HepG2 (cell line): Measurements from ENCODE around the gene ABCG2. TPM values are rescaled to one million over a fixed set of nuclear protein-coding genes. Genes with fewer than 3 reads are reported as not detected.

ENCODE experiments used
- ARNT2 ChIP-seq: sonication (generic); formaldehyde crosslinking; IDR thresholded peaks from 2 replicates; pipeline ENCODE4 v1.8.0; 2022; ENCODE audit warnings: mild to moderate bottlenecking, low read depth, missing genetic modification reagents, moderate library complexity
- CCAR2 ChIP-seq: fragments of 200-400 bp; formaldehyde crosslinking; optimal IDR thresholded peaks from 2 replicates; pipeline ENCODE3; 2018; ENCODE audit warnings: low read depth, mild to moderate bottlenecking, low read length, moderate library complexity
- KDM6A ChIP-seq: IDR thresholded peaks from 2 replicates; pipeline ENCODE4 v1.6.1; 2016; ENCODE audit warnings: low read depth
- LBX2 ChIP-seq: sonication (generic); formaldehyde crosslinking; IDR thresholded peaks from 2 replicates; pipeline ENCODE4 v1.5.0; 2020; ENCODE audit warnings: missing genetic modification reagents, mild to moderate bottlenecking, borderline replicate concordance
- RBM22 ChIP-seq: fragments of 200-400 bp; formaldehyde crosslinking; optimal IDR thresholded peaks from 2 replicates; pipeline ENCODE3; 2017; ENCODE audit warnings: mild to moderate bottlenecking, low read length, moderate library complexity
- SALL1 ChIP-seq: sonication (generic); formaldehyde crosslinking; IDR thresholded peaks from 2 replicates; pipeline ENCODE4 v1.8.0; 2022; ENCODE audit warnings: mild to moderate bottlenecking, missing genetic modification reagents
- STAT5B ChIP-seq: sonication (generic); formaldehyde crosslinking; IDR thresholded peaks from 2 replicates; pipeline ENCODE4 v1.4.0; 2020; ENCODE audit warnings: missing genetic modification reagents
- ZBTB44 ChIP-seq: sonication (generic); formaldehyde crosslinking; IDR thresholded peaks from 2 replicates; pipeline ENCODE4 v1.4.0; 2020; ENCODE audit warnings: missing genetic modification reagents
- ZNF652 ChIP-seq: IDR thresholded peaks from 2 replicates; pipeline ENCODE4 v1.6.1; 2016; ENCODE audit warnings: low read depth, borderline replicate concordance
- ZSCAN31 ChIP-seq: sonication (generic); formaldehyde crosslinking; IDR thresholded peaks from 2 replicates; pipeline ENCODE4 v1.5.0; 2020; ENCODE audit warnings: low read depth, mild to moderate bottlenecking, missing genetic modification reagents
- polyA plus RNA-seq, 8 experiments: library from polyadenylated mRNA; depleted of rRNA in 3 of 8; stranded (reverse) in 7 of 8; unstranded in 1 of 8; fragments of >200 nt; fragmentation: Illumina TruSeq in 4 of 8; extraction: Trizol in 4 of 8; gene quantifications; 2 replicates each; pipeline versions ENCODE4 v1.2.1 to v1.2.3, GENCODE V29; 2011 to 2016; ENCODE audit warnings: low read depth in 4 of 8, missing spikeins in 1 of 8, mixed read lengths in 1 of 8; ENCODE audit not compliant: insufficient read depth in 1 of 8
- total RNA-seq, 5 experiments: library from RNA; depleted of rRNA; stranded (reverse); fragments of >200 nt; fragmentation: Illumina TruSeq; extraction: Trizol; gene quantifications; 2 replicates each; pipeline ENCODE4 v1.2.3, GENCODE V29; 2016; ENCODE audit warnings: low read depth in 1 of 5
- TF ChIP-seq, protein P1 (sequence below): IDR thresholded peaks from 2 replicates; pipeline ENCODE4 v1.6.1; 2016; ENCODE audit warnings: low read depth, control low read depth
- TF ChIP-seq, protein P2 (sequence below): sonication (generic); formaldehyde crosslinking; IDR thresholded peaks from 2 replicates; pipeline ENCODE4 v1.4.0; 2020; ENCODE audit warnings: missing genetic modification reagents, borderline replicate concordance
- TF ChIP-seq, protein P3 (sequence below): sonication (generic); formaldehyde crosslinking; conservative IDR thresholded peaks from 2 replicates; pipeline ENCODE4 v1.4.0; 2020; ENCODE audit warnings: mild to moderate bottlenecking, missing genetic modification reagents, moderate library complexity
- TF ChIP-seq, protein P4 (sequence below): sonication (generic); formaldehyde crosslinking; IDR thresholded peaks from 2 replicates; pipeline ENCODE4 v1.5.0; 2020; ENCODE audit warnings: mild to moderate bottlenecking, low read depth, missing genetic modification reagents, borderline replicate concordance
- TF ChIP-seq, protein P5 (sequence below): IDR thresholded peaks from 2 replicates; pipeline ENCODE4 v1.6.1; 2012; ENCODE audit warnings: inconsistent platforms

ABCG2 gene
- total and polyA plus RNA-seq, 2 of the 13 experiments (the other 11 are each of a cell fraction or from before 2014, with no cell fraction given), result 10.0 to 15.7 TPM

GRCh38 chr4:88041626-88042025 is 116.8 kb downstream of the ABCG2 start (continued):
- TF ChIP-seq, protein P1, sequence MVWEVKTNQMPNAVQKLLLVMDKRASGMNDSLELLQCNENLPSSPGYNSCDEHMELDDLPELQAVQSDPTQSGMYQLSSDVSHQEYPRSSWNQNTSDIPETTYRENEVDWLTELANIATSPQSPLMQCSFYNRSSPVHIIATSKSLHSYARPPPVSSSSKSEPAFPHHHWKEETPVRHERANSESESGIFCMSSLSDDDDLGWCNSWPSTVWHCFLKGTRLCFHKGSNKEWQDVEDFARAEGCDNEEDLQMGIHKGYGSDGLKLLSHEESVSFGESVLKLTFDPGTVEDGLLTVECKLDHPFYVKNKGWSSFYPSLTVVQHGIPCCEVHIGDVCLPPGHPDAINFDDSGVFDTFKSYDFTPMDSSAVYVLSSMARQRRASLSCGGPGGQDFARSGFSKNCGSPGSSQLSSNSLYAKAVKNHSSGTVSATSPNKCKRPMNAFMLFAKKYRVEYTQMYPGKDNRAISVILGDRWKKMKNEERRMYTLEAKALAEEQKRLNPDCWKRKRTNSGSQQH (CRISPR knock-in tag), result no peak
- no peak for TF ChIP-seq ARNT2 (CRISPR knock-in tag)
- no peak for TF ChIP-seq STAT5B (CRISPR knock-in tag)
- peak; percentile 88 for TF ChIP-seq ZNF652 (CRISPR knock-in tag)
- no peak for TF ChIP-seq ZBTB44 (CRISPR knock-in tag)
- no peak for TF ChIP-seq KDM6A (CRISPR knock-in tag)
- TF ChIP-seq SALL1, result peak; percentile 35; the same call in 1 of the 2 replicates
- no peak for TF ChIP-seq CCAR2
- TF ChIP-seq RBM22, result no peak
- TF ChIP-seq, protein P2, sequence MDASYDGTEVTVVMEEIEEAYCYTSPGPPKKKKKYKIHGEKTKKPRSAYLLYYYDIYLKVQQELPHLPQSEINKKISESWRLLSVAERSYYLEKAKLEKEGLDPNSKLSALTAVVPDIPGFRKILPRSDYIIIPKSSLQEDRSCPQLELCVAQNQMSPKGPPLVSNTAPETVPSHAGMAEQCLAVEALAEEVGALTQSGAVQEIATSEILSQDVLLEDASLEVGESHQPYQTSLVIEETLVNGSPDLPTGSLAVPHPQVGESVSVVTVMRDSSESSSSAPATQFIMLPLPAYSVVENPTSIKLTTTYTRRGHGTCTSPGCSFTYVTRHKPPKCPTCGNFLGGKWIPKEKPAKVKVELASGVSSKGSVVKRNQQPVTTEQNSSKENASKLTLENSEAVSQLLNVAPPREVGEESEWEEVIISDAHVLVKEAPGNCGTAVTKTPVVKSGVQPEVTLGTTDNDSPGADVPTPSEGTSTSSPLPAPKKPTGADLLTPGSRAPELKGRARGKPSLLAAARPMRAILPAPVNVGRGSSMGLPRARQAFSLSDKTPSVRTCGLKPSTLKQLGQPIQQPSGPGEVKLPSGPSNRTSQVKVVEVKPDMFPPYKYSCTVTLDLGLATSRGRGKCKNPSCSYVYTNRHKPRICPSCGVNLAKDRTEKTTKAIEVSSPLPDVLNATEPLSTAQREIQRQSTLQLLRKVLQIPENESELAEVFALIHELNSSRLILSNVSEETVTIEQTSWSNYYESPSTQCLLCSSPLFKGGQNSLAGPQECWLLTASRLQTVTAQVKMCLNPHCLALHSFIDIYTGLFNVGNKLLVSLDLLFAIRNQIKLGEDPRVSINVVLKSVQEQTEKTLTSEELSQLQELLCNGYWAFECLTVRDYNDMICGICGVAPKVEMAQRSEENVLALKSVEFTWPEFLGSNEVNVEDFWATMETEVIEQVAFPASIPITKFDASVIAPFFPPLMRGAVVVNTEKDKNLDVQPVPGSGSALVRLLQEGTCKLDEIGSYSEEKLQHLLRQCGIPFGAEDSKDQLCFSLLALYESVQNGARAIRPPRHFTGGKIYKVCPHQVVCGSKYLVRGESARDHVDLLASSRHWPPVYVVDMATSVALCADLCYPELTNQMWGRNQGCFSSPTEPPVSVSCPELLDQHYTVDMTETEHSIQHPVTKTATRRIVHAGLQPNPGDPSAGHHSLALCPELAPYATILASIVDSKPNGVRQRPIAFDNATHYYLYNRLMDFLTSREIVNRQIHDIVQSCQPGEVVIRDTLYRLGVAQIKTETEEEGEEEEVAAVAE (CRISPR knock-in tag), result no peak
- no peak for TF ChIP-seq ZSCAN31 (CRISPR knock-in tag)
- TF ChIP-seq, protein P3, sequence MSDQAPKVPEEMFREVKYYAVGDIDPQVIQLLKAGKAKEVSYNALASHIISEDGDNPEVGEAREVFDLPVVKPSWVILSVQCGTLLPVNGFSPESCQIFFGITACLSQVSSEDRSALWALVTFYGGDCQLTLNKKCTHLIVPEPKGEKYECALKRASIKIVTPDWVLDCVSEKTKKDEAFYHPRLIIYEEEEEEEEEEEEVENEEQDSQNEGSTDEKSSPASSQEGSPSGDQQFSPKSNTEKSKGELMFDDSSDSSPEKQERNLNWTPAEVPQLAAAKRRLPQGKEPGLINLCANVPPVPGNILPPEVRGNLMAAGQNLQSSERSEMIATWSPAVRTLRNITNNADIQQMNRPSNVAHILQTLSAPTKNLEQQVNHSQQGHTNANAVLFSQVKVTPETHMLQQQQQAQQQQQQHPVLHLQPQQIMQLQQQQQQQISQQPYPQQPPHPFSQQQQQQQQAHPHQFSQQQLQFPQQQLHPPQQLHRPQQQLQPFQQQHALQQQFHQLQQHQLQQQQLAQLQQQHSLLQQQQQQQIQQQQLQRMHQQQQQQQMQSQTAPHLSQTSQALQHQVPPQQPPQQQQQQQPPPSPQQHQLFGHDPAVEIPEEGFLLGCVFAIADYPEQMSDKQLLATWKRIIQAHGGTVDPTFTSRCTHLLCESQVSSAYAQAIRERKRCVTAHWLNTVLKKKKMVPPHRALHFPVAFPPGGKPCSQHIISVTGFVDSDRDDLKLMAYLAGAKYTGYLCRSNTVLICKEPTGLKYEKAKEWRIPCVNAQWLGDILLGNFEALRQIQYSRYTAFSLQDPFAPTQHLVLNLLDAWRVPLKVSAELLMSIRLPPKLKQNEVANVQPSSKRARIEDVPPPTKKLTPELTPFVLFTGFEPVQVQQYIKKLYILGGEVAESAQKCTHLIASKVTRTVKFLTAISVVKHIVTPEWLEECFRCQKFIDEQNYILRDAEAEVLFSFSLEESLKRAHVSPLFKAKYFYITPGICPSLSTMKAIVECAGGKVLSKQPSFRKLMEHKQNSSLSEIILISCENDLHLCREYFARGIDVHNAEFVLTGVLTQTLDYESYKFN (CRISPR knock-in tag), result 0 out of 2 replicates have a peak, but pooled peaks have one; percentile 25
- TF ChIP-seq, protein P4, sequence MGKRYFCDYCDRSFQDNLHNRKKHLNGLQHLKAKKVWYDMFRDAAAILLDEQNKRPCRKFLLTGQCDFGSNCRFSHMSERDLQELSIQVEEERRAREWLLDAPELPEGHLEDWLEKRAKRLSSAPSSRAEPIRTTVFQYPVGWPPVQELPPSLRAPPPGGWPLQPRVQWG, result no peak
- TF ChIP-seq LBX2 (CRISPR knock-in tag), result no peak
- TF ChIP-seq, protein P5, sequence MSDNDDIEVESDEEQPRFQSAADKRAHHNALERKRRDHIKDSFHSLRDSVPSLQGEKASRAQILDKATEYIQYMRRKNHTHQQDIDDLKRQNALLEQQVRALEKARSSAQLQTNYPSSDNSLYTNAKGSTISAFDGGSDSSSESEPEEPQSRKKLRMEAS, result peak; percentile 33; the same call in 1 of the 2 replicates
